Amygdala (tissue), 56 donors: ENCODE data around the gene SND1.
A peak's percentile ranks its signal among the peaks of the same experiment; 100 is the strongest.

Experiments
- DNase-seq, 56 donors: peaks; one replicate each; lab custom pipeline; 2025; lab: John Stamatoyannopoulos, UW

Gene SND1

GRCh38 chr7:128074336-128074735 is 422.3 kb downstream of the SND1 start:
- DNase-seq, result no peak

GRCh38 chr7:128074736-128075135 is 422.7 kb downstream of the SND1 start:
- no peak for DNase-seq

- peak in 11 of 56 donors; percentile 8 to 53 (median 24) for DNase-seq
Measured at GRCh38 chr7:128075242-128076095, 423.5 kb downstream of the SND1 start.

DNA sequence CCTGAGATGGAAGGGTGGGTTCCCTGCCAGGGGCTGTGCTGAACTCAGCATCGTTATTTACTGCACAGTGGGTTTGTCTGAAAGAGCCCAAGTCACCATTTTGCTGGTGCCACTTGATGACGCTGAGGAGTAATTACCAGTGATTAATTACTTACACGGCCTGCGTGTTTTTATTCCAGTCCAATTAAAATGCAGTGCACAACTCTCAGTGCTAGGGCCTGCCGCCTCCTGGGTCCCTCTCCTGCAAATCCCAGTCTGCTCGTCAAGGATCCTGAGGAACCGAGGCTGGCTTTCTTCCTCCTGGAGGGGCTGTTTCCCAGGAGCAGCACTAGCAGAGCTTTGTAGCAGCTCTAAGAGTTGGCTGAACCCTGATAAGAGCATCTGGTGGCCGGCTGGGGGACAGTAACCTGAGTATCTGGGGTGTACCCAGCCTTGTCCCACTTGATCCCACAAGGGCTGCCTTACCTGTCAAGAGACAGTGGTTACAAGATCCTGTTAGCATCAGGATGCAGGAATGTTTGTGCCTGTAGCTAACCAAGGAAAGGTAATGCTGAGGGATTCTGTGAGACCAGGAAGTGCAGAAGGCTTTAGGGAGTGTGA is 424.3 kb downstream of the SND1 start:
- DNase-seq, result peak in 15 of 56 donors; percentile 15 to 67 (median 31)

DNA sequence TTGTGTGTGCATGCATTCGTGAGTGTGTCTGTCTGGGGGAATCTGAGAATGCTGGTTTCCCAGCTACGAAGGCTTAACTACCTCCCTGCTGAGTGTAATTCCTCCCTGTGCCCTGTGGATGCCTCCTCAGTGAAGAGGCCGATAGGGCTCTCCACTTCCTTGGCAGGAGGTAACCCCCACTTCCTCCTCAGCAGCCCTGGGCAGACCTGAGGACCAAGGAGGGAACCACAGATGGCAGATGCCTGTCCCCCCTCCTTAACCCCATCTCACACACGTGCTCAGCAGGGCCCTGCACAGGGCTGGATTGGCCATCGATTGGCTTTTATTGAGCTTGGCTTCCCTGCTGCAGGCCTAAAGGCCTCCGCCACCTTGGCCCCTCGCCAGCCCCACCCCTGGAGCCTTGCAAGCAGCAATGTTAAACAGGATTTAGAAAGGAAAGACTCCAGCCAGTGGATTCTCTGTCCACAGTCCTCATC is 424.8 kb downstream of the SND1 start:
- DNase-seq, result peak in 8 of 56 donors; percentile 10 to 37 (median 28)

DNA sequence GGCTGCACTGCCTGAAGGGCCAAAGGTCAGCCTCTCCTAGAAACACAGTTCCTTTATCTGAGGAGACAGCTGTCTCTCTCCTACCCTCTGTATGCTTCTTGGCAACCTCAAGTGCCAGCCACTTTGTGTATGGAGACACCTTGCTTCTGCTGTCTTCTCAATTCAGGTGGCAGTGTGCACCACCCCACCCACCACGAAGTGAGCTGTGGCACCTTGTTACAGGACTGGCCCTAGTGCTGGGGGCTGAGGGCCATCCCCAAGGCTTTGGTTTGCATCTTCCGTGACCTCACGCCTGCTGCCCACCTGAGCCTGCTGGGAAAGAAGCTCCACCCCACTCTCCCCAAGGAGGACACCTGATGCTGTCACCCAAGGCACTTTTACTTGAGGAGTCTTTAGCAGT is 426.3 kb downstream of the SND1 start:
- no peak for DNase-seq

- no peak for DNase-seq
Measured at GRCh38 chr7:128080169-128080568, 428.2 kb downstream of the SND1 start.

DNA sequence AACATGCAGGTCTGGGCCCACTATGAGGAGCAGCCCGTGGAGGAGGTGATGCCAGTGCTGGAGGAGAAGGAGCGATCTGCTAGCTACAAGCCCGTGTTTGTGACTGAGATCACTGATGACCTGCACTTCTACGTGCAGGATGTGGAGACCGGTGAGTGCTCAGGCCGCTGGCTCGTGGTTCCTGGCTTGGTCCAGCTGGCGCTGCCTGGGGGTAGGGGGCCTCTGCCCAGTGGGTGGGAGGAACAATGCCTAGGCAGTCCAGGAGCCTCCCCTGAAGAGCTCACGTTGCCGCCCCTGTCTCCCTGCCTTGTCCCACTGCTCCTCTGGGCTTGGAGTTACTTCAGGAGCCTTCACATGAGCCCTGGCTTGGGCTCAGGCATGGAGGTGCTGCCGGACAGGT is 429.4 kb downstream of the SND1 start:
- DNase-seq, result no peak

GRCh38 chr7:128081808-128082207 is 429.8 kb downstream of the SND1 start:
- DNase-seq, result no peak

- DNase-seq, result peak in 3 of 56 donors; percentile 14 to 25 (median 19)
Measured at GRCh38 chr7:128082431-128082830, 430.4 kb downstream of the SND1 start.

DNA sequence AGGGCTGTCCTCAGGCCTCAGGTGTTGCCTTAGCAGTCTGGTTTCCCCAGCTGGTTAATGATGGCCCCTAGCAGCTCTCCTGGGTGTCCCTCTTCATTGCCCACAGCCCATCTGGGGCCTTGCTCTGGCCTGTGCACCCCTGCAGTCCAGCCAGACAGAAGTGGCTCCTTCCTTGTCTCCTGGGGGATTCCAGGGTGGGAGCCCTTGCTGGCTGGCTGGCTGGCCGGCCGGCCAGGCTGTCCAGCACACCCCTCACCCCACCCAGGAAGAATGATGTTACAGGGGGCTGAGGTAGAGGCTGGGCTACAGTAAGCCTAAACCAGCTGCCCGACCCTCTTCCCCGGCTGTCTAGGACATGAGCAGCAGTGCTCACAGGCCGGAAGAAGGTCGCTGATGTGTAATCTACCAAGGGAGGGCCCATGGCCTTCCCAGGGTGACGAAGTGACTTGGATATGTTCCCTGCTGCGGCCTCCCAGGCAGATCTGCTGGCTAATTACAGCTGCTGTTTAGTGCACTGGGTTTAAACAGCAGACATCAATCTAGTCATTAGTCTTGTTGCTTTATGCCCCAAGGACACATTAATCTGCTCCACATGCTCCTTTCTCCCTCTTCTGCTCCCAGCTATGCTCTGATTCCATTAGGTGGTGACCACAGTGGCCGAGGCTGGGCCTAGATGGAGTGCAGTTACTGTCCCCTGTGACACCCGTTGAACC is 433.1 kb downstream of the SND1 start:
- no peak for DNase-seq

- DNase-seq, result no peak
Measured at GRCh38 chr7:128090492-128090891, 438.5 kb downstream of the SND1 start.

- peak in 2 of 56 donors; percentile 13 to 14 for DNase-seq
Measured at GRCh38 chr7:128091106-128091505, 439.1 kb downstream of the SND1 start.

DNA sequence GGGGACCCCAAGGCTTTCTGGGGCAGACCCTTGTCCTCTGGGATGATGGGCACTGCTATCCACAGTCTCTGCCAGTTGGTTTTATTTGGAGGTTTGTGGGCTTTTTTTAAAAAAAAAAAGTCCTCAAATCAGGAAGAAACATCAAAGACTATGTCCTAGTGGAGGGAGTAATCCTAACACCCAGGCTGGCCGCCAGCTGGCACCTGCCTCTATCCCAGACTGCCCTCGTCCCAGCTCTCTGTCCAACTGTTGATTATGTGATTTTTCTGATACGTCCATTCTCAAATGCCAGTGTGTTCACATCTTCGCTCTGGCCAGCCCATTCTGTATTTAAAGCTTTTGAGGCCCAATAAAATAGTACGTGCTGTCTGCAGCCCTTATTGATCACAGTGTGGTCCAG is 440.2 kb downstream of the SND1 start:
- DNase-seq, result peak in 3 of 56 donors; percentile 7 to 11 (median 11)

DNA sequence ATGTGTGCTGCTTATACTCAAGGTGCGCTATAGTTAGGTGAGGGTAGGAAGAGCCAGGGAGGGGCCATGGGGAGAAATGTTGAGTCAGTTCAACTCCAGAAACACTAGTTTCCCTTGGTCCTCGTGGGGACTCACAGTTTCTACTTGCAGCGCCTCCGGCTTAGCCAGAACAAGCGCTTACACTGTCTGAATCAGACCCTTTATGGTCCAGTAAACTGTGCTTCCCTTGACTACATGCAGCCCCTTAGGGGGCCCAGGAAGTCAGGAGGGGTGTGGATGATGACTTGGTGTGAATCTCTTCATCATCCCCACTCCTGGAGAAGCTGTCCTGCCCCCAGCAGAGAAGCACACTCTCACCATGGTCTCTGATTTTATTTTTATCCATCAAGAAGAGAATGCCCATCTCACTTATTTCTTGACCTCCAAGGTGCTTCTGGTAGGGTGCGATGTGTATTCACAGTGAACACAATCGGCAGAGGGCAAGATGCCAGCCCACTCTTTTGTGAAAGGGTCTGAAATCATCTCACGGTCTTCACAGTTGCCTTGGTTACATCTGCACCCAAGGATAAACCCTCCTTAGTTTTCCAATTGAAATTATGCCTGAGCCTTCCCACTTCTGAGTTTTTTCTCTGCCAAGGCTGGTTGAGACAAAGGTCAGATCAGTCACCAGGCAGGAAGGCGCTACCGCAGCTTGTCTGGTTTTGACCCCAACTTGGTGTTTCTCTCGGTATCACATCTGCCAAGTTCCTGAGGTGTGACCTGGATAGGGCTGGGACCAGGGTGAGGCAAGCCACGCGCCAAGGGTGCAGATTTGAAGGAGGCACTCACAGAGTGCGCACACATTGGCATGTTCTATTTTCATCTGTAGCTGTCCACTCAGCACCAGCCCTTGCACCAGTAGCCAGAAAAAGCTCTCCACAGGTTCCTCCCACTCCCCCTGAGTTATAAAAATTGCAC is 441.9 kb downstream of the SND1 start:
- DNase-seq, result peak in 5 of 56 donors; percentile 6 to 53 (median 36)

DNA sequence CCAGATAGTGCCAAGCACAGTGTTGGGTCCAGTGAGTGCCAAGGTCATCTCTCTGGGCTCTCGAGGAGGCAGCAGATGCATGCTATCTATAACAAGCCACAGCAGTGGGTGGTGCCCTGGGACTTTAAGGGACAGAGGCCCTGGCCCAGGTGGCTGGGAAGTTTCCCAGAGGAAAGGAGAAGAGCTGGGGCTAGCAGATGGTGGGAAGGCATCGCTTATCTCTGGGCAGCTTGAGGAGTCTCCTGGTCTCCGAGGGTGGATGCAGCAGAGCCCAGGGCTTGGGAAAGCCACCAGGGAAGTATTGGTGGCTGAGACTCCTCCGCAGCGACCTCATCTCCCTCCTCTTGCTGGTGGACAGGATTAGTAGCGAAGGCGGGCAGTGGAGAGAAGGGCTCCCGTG is 442.7 kb downstream of the SND1 start:
- no peak for DNase-seq

DNA sequence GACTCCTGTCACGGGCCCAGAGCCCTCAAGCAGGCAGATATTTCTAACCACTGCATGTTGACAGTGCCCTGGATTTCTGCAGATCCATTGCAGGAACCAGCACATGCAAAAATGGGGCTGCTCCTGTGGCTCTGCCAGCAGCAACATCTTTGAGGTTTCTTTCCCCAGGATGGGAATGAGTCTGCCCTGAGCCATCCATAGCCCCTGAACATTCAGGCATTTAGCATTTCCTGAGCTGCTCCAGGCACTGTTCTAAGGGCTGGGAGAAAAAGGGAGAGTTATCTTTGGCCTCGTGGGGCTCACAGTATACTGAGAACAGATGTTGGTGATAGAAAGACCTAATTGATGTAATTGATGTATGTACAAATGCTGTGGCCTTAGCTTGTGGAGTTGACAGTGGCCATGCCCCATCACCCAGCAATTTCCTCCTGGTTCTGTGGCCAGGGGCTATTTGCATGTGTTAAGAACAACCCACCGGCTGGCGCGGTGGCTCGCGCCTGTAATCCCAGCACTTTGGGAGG is 445.3 kb downstream of the SND1 start:
- no peak for DNase-seq

- DNase-seq, result no peak
Measured at GRCh38 chr7:128098629-128099028, 446.6 kb downstream of the SND1 start.

- DNase-seq, result no peak
Measured at GRCh38 chr7:128099204-128099671, 447.2 kb downstream of the SND1 start.
